Tibial artery (tissue), 4 donors: Measurements from ENCODE around the gene ROBO2.

Source experiments
- DNase-seq, 2 donors: peaks; one replicate each; pipeline ENCODE4 v3.0.0-alpha.2; 2019
- H3K27ac ChIP-seq, 2 donors: fragments of 200-600 bp; sonication (generic) in 1 of 2; 1 replicate in 1 of 2; 2 replicates in 1 of 2; pipeline ENCODE4 v1.5.1; 2018 to 2019; ENCODE audit warnings: mild to moderate bottlenecking in 1 of 2
- H3K27me3 ChIP-seq, 2 donors: fragments of 200-600 bp; sonication (generic) in 1 of 2; one replicate each; pipeline versions ENCODE4 v1.5.1 to v1.6.0; 2016 to 2019
- H3K36me3 ChIP-seq, 3 donors: fragments of 200-600 bp; sonication (generic) in 2 of 3; one replicate each; pipeline ENCODE4 v1.5.1; 2016 to 2019; ENCODE audit warnings: mild to moderate bottlenecking in 2 of 3
- H3K4me1 ChIP-seq, 4 donors: fragments of 200-600 bp; sonication (generic) in 2 of 4; 1 replicate in 3 of 4; 2 replicates in 1 of 4; pipeline ENCODE4 v1.5.1; 2016 to 2019
- H3K4me3 ChIP-seq, 2 donors: fragments of 200-600 bp; sonication (generic) in 1 of 2; 1 replicate in 1 of 2; 2 replicates in 1 of 2; pipeline ENCODE4 v1.5.1; 2018 to 2019; ENCODE audit warnings: mild to moderate bottlenecking in 2 of 2
- H3K9me3 ChIP-seq, 3 donors: fragments of 200-600 bp; sonication (generic) in 1 of 3; one replicate each; pipeline ENCODE4 v1.5.1; 2016 to 2019
- intact Hi-C: fragments of 100-400 bp; cut with DNase I; formaldehyde crosslinking; loops from one replicate; pipeline ENCODE4 v1.15.0; 2023; ENCODE audit warnings: low total_unique reads
- TF ChIP-seq, protein P1 (sequence below), 2 experiments: fragments of 200-600 bp in 1 of 2; fragments of 450-650 bp in 1 of 2; IDR thresholded peaks; one replicate each; pipeline ENCODE4 v1.5.1; 2017 to 2019; ENCODE audit warnings: antibody characterized with exemption in 2 of 2, mild to moderate bottlenecking in 1 of 2, moderate library complexity in 1 of 2

The ROBO2 gene

GRCh38 chr3:77065750-77066149, 25.9 kb downstream of the ROBO2 start:
- Histone ChIP-seq H3K27ac (no peak overlapping the region), H3K4me3 (no peak overlapping the region), H3K4me1 (no peaks in the 10 kb centered on the region), H3K36me3 (no peaks in the 10 kb centered on the region), H3K9me3 (no peaks in the 10 kb centered on the region), H3K27me3 (no peaks in the 10 kb centered on the region)
- TF ChIP-seq, protein P1, sequence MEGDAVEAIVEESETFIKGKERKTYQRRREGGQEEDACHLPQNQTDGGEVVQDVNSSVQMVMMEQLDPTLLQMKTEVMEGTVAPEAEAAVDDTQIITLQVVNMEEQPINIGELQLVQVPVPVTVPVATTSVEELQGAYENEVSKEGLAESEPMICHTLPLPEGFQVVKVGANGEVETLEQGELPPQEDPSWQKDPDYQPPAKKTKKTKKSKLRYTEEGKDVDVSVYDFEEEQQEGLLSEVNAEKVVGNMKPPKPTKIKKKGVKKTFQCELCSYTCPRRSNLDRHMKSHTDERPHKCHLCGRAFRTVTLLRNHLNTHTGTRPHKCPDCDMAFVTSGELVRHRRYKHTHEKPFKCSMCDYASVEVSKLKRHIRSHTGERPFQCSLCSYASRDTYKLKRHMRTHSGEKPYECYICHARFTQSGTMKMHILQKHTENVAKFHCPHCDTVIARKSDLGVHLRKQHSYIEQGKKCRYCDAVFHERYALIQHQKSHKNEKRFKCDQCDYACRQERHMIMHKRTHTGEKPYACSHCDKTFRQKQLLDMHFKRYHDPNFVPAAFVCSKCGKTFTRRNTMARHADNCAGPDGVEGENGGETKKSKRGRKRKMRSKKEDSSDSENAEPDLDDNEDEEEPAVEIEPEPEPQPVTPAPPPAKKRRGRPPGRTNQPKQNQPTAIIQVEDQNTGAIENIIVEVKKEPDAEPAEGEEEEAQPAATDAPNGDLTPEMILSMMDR (IDR thresholded peaks at IDR 0.05): no peak
- intact Hi-C loops: no loop called here
- DNase-seq: no peak

DNA sequence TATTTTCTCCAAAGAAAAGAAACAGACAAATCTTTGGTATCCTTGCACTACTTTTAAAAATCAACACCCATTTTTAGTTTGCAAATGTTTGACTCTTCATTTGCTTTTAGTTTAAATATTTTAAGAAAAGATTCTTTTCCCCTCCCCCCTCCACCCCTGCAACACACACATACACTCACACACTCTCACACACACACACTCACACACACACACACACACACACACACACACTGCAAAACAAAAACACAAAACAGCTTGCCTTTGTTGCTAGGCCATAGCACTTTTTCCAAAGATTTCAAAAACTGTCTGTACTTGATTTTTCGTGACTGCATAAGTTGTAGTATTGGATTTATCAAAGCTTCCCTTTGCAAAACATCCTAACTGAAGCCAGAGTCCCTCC, 26.9 kb downstream of the ROBO2 start:
- TF ChIP-seq, protein P1 (IDR thresholded peaks at IDR 0.05): no peak
- Histone ChIP-seq H3K27me3 (no peaks in the 10 kb centered on the region), H3K9me3 (no peaks in the 10 kb centered on the region), H3K36me3 (no peaks in the 10 kb centered on the region), H3K27ac (no peak overlapping the region), H3K4me1 (no peaks in the 10 kb centered on the region), H3K4me3 (no peak overlapping the region)
- intact Hi-C loops: no loop called here
- no peak for DNase-seq

- H3K27ac ChIP-seq: no peak overlapping the region
- no peaks in the 10 kb centered on the region for H3K27me3 ChIP-seq
- H3K9me3 ChIP-seq: no peaks in the 10 kb centered on the region
- no peaks in the 10 kb centered on the region for H3K36me3 ChIP-seq
- H3K4me1 ChIP-seq: no peaks in the 10 kb centered on the region
- TF ChIP-seq, protein P1 (IDR thresholded peaks at IDR 0.05): no peak
- no peak overlapping the region for H3K4me3 ChIP-seq
- no peak for DNase-seq
- intact Hi-C loops: no loop called here
Observed at GRCh38 chr3:77068808-77069207, 28.9 kb downstream of the ROBO2 start.

- Histone ChIP-seq H3K4me1 (no peaks in the 10 kb centered on the region), H3K27me3 (no peaks in the 10 kb centered on the region), H3K36me3 (no peaks in the 10 kb centered on the region), H3K4me3 (no peak overlapping the region), H3K27ac (no peak overlapping the region), H3K9me3 (no peaks in the 10 kb centered on the region)
- DNase-seq: no peak
- TF ChIP-seq, protein P1 (IDR thresholded peaks at IDR 0.05): no peak
- intact Hi-C loops: no loop called here
Observed at GRCh38 chr3:77071364-77071763, 31.5 kb downstream of the ROBO2 start.

DNA sequence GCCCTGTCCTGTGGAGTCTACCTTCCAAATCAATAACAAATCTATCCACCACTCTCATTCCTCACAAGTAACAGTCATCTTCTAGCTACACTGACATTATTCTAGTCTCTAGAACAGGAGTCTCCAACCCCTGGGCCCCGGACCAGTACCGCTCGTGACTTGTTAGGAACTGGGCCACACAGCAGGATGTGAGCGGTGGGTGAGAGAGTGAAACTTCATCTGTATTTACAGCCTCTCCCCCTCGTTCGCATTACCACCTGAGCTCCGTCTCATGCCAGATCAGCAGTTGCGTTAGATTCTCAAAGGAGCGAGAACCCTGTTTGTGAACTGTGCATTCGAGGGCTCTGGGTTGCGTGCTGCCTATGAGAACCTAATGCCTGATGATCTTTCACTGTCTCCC, 31.9 kb downstream of the ROBO2 start:
- TF ChIP-seq, protein P1 (IDR thresholded peaks at IDR 0.05): no peak
- Histone ChIP-seq H3K27ac (no peak overlapping the region), H3K4me3 (no peak overlapping the region), H3K4me1 (no peaks in the 10 kb centered on the region), H3K27me3 (no peaks in the 10 kb centered on the region), H3K9me3 (no peaks in the 10 kb centered on the region), H3K36me3 (no peaks in the 10 kb centered on the region)
- intact Hi-C loops: no loop called here
- DNase-seq: no peak

GRCh38 chr3:77072232-77072631, 32.3 kb downstream of the ROBO2 start:
- DNase-seq: no peak
- intact Hi-C loops: no loop called here

More at GRCh38 chr3:77072232-77072631, 32.3 kb downstream of the ROBO2 start:
- Histone ChIP-seq H3K27ac (no peak overlapping the region), H3K27me3 (no peaks in the 10 kb centered on the region), H3K36me3 (no peaks in the 10 kb centered on the region), H3K4me3 (no peak overlapping the region), H3K9me3 (no peaks in the 10 kb centered on the region), H3K4me1 (no peaks in the 10 kb centered on the region)
- TF ChIP-seq, protein P1 (IDR thresholded peaks at IDR 0.05): no peak
